Astrocyte (in vitro differentiated cells and primary cell): ENCODE data around the gene PITPNM3. TPM values are rescaled to one million over a fixed set of nuclear protein-coding genes. Genes with fewer than 3 reads are reported as not detected.

Experiments
- DNase-seq: peaks from one replicate; pipeline ENCODE4 v3.0.0-alpha.2; 2010; ENCODE audit warnings: low read depth
- FAIRE-seq: peaks from 2 replicates; lab custom pipeline; 2011; peaks lifted over from hg19 to GRCh38; lab: Jason Lieb, UNC
- H2AFZ ChIP-seq: 2 replicates; pipeline ENCODE4 v1.6.0; 2012; ENCODE audit warnings: low read depth, low read length, inconsistent platforms
- H3K27ac ChIP-seq: 2 replicates; pipeline ENCODE4 v1.5.1; 2011; ENCODE audit warnings: low read depth, low read length, inconsistent platforms
- H3K27me3 ChIP-seq: 2 replicates; pipeline ENCODE4 v1.6.0; 2011; ENCODE audit warnings: low read length, inconsistent platforms; ENCODE audit not compliant: insufficient read depth
- H3K36me3 ChIP-seq: 2 replicates; pipeline ENCODE4 v1.5.1; 2011; ENCODE audit warnings: low read length, inconsistent platforms; ENCODE audit not compliant: insufficient read depth
- H3K4me1 ChIP-seq: 2 replicates; pipeline ENCODE4 v1.5.1; 2011; ENCODE audit warnings: low read length, inconsistent platforms; ENCODE audit not compliant: insufficient read depth
- H3K4me2 ChIP-seq: 2 replicates; pipeline ENCODE4 v1.6.0; 2012; ENCODE audit warnings: low read length, inconsistent platforms
- H3K4me3 ChIP-seq: 2 replicates; pipeline ENCODE4 v1.5.1; 2011; ENCODE audit warnings: low read depth, mild to moderate bottlenecking, low read length, inconsistent platforms; ENCODE audit not compliant: insufficient read depth
- H3K79me2 ChIP-seq: 2 replicates; pipeline ENCODE4 v1.6.0; 2012; ENCODE audit warnings: mild to moderate bottlenecking, low read length, inconsistent platforms; ENCODE audit not compliant: insufficient read depth
- H3K9ac ChIP-seq: 2 replicates; pipeline ENCODE4 v1.6.0; 2012; ENCODE audit warnings: mild to moderate bottlenecking, low read length, inconsistent platforms
- H3K9me3 ChIP-seq: 2 replicates; pipeline ENCODE4 v1.5.1; 2012; ENCODE audit warnings: low read depth, mild to moderate bottlenecking, low read length, inconsistent platforms; ENCODE audit not compliant: insufficient read depth
- H4K20me1 ChIP-seq: 2 replicates; pipeline ENCODE4 v1.6.0; 2012; ENCODE audit warnings: low read length, inconsistent platforms; ENCODE audit not compliant: insufficient read depth
- H3K27ac Mint-ChIP-seq: one replicate; pipeline ENCODE4 v1.8.0; 2021; ENCODE audit warnings: mild to moderate bottlenecking, mixed read lengths; ENCODE audit not compliant: unreplicated experiment
- H3K27me3 Mint-ChIP-seq: one replicate; pipeline ENCODE4 v1.8.0; 2021; ENCODE audit warnings: low read depth, mixed read lengths; ENCODE audit not compliant: unreplicated experiment
- H3K36me3 Mint-ChIP-seq: one replicate; pipeline ENCODE4 v1.8.0; 2021; ENCODE audit warnings: low read depth, mixed read lengths; ENCODE audit not compliant: unreplicated experiment
- H3K4me1 Mint-ChIP-seq: one replicate; pipeline ENCODE4 v1.8.0; 2021; ENCODE audit warnings: low read depth, mixed read lengths; ENCODE audit not compliant: unreplicated experiment
- H3K4me3 Mint-ChIP-seq: one replicate; pipeline ENCODE4 v1.8.0; 2021; ENCODE audit warnings: mild to moderate bottlenecking, moderate library complexity, mixed read lengths; ENCODE audit not compliant: unreplicated experiment
- H3K9me3 Mint-ChIP-seq: one replicate; pipeline ENCODE4 v1.8.0; 2021; ENCODE audit warnings: mild to moderate bottlenecking, mixed read lengths; ENCODE audit not compliant: unreplicated experiment
- EZH2 ChIP-seq: IDR thresholded peaks from 2 replicates; pipeline ENCODE4 v1.6.1; 2012; ENCODE audit warnings: mild to moderate bottlenecking, low read length, inconsistent platforms; ENCODE audit not compliant: insufficient read depth
- total RNA-seq: library from RNA; stranded (reverse); gene quantifications from 2 replicates; pipeline ENCODE4 v1.2.1, GENCODE V29; 2021
- TF ChIP-seq, protein P1 (sequence below): IDR thresholded peaks from 2 replicates; pipeline ENCODE4 v1.5.1; 2011; ENCODE audit warnings: low read depth, mild to moderate bottlenecking, inconsistent platforms, low read length, moderate library complexity; ENCODE audit not compliant: insufficient read depth

PITPNM3 gene
- total RNA-seq, 1 donor from 2014 or later: 1.3 TPM

DNA sequence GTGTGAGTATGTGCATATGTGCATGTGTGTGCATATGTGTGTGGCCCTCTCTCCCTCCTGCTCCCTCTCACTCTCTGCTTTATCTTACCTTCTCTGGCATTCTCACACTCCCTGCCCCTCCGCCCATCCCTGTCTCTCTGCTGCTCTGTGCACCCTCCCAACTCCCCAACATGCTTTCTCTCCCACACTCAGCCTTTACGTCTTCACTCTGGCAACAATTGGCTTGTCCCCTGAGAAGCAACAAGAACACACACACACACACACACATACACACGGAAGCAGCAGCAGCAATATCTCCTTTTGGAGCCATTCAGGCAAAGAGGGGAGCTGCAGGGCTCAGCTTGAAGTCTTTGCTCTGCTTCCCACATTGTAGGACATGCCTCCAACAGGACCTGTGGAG lies 27.8 kb downstream of the PITPNM3 start:
- Mint-ChIP-seq H3K4me3 (no peak overlapping the region), H3K27me3 (peaks cover 67% of the 10 kb centered on the region), H3K36me3 (peaks cover 2% of the 10 kb centered on the region), H3K27ac (no peak overlapping the region), H3K9me3 (no peaks in the 10 kb centered on the region), H3K4me1 (peaks cover 6% of the 10 kb centered on the region)
- Histone ChIP-seq H3K4me2 (no peak overlapping the region), H3K27me3 (no peaks in the 10 kb centered on the region), H3K27ac (no peak overlapping the region), H4K20me1 (no peaks in the 10 kb centered on the region), H2AFZ (no peak overlapping the region), H3K36me3 (no peaks in the 10 kb centered on the region), H3K4me1 (peaks cover 10% of the 10 kb centered on the region), H3K9me3 (no peaks in the 10 kb centered on the region), H3K4me3 (no peak overlapping the region), H3K79me2 (no peaks in the 10 kb centered on the region), H3K9ac (no peak overlapping the region)
- DNase-seq: no peak
- TF ChIP-seq, protein P1, sequence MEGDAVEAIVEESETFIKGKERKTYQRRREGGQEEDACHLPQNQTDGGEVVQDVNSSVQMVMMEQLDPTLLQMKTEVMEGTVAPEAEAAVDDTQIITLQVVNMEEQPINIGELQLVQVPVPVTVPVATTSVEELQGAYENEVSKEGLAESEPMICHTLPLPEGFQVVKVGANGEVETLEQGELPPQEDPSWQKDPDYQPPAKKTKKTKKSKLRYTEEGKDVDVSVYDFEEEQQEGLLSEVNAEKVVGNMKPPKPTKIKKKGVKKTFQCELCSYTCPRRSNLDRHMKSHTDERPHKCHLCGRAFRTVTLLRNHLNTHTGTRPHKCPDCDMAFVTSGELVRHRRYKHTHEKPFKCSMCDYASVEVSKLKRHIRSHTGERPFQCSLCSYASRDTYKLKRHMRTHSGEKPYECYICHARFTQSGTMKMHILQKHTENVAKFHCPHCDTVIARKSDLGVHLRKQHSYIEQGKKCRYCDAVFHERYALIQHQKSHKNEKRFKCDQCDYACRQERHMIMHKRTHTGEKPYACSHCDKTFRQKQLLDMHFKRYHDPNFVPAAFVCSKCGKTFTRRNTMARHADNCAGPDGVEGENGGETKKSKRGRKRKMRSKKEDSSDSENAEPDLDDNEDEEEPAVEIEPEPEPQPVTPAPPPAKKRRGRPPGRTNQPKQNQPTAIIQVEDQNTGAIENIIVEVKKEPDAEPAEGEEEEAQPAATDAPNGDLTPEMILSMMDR: no peak
- FAIRE-seq: no peak

DNA sequence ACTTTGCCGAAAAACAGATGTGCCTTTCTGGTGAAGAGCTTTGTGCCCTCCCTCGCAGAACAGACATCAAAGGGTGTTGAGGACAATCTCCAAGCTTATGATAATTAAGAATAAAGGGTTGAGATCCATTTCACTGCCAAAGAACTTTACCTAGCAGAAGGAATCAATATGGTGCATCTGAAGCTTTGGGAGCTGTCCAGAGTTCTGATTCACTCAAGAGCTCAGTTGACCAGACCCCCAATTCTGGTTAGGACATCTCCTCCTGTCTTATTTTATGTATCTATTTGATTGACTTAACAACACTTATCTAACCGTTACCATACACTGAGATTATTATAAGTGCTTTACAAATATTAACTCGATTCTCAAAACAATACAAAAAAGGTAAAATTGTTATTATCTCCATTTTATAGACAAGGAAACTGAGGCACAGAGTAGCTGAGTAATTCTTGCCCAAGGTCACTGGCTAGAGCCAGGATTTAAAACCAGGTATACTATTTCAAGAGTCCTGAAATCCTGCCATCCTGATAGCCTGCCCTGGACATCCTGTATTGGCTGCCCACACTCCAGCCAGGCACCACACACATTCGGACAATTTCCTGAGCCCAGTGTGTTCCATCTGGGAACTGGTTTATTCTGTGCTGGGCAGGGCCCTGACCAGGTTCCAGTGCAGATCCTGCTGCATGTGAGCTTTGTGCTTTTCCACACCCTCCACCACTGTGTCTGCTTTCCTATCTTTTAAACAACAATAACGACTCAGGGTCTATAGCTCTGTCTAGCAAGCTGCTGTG lies 29.8 kb downstream of the PITPNM3 start:
- Histone ChIP-seq H3K4me1 (peaks cover 16% of the 10 kb centered on the region), H3K4me3 (no peak overlapping the region), H3K4me2 (no peak overlapping the region), H3K36me3 (no peaks in the 10 kb centered on the region), H3K27me3 (no peaks in the 10 kb centered on the region), H4K20me1 (no peaks in the 10 kb centered on the region), H2AFZ (no peak overlapping the region), H3K9me3 (no peaks in the 10 kb centered on the region), H3K79me2 (no peaks in the 10 kb centered on the region), H3K9ac (no peak overlapping the region), H3K27ac (no peak overlapping the region)
- Mint-ChIP-seq H3K4me1 (peaks cover 22% of the 10 kb centered on the region), H3K9me3 (peaks cover 3% of the 10 kb centered on the region), H3K27me3 (peaks cover 56% of the 10 kb centered on the region), H3K36me3 (peaks cover 2% of the 10 kb centered on the region), H3K4me3 (no peak overlapping the region), H3K27ac (no peak overlapping the region)
- DNase-seq (no peak), FAIRE-seq (no peak)
- TF ChIP-seq EZH2: no peak
- TF ChIP-seq, protein P1: no peak

DNA sequence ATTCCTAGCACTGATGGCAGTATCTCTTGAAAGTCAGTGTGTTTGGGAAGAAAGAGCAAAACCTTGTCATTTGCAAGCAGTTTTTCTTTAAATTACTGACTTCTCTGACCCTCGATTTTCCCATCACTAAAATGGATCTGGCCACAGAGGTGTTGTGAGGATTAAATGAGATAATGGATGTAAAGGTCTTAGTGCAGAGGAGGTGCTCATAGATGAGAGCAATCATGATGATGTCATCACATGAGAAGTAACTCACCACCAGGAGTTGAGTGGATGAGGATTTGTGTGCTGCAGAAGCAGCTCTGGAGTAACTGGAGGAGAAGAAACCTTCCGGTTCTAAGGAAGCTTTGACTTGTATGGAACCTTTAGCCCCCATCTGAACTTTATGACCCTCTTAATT lies 30.6 kb downstream of the PITPNM3 start:
- no peaks in the 10 kb centered on the region for H3K79me2 ChIP-seq
- FAIRE-seq (no peak), DNase-seq (no peak)
- Mint-ChIP-seq H3K27me3 (peaks cover 50% of the 10 kb centered on the region), H3K4me3 (no peak overlapping the region), H3K9me3 (peaks cover 3% of the 10 kb centered on the region), H3K36me3 (peaks cover 2% of the 10 kb centered on the region), H3K27ac (no peak overlapping the region), H3K4me1 (peaks cover 23% of the 10 kb centered on the region)
- TF ChIP-seq EZH2: no peak
- TF ChIP-seq, protein P1: no peak
- no peaks in the 10 kb centered on the region for H3K27me3 ChIP-seq
- H3K9me3 ChIP-seq: no peaks in the 10 kb centered on the region
- no peak overlapping the region for H3K27ac ChIP-seq
- no peaks in the 10 kb centered on the region for H4K20me1 ChIP-seq
- no peak overlapping the region for H3K4me3 ChIP-seq
- no peak overlapping the region for H3K4me2 ChIP-seq
- no peak overlapping the region for H3K9ac ChIP-seq
- peaks cover 16% of the 10 kb centered on the region for H3K4me1 ChIP-seq
- H2AFZ ChIP-seq: no peak overlapping the region
- H3K36me3 ChIP-seq: no peaks in the 10 kb centered on the region
